Upper lobe of right lung (tissue), 1 donor: ENCODE measurements around the gene MPP3. TPM values are rescaled to one million over a fixed set of nuclear protein-coding genes. Genes with fewer than 3 reads are reported as not detected.
A peak's percentile ranks its signal among the peaks of the same experiment; 100 is the strongest.
"Not testable (repeated sequence)": the region's sequence is repeated elsewhere in the genome, so short reads cannot be mapped to it uniquely, and the experiment has no call there.

Source experiments
- ATAC-seq: fragments of 200-7000 bp; cut with Tn5 transposase; one replicate; pipeline ENCODE4 v1.9.1; 2020; ENCODE audit warnings: mild to moderate bottlenecking, moderate library complexity
- DNase-seq: peaks from one replicate; pipeline ENCODE4 v3.0.0-alpha.2; 2020
- H3K27ac ChIP-seq: fragments of 200-600 bp; one replicate; pipeline ENCODE4 v1.8.0; 2022
- H3K27me3 ChIP-seq: fragments of 200-600 bp; one replicate; pipeline ENCODE4 v1.8.0; 2022; ENCODE audit warnings: mild to moderate bottlenecking
- H3K36me3 ChIP-seq: fragments of 200-600 bp; one replicate; pipeline ENCODE4 v1.8.0; 2022
- H3K4me1 ChIP-seq: fragments of 200-600 bp; one replicate; pipeline ENCODE4 v1.8.0; 2022
- H3K4me3 ChIP-seq: fragments of 200-600 bp; one replicate; pipeline ENCODE4 v1.8.0; 2022; ENCODE audit warnings: mild to moderate bottlenecking
- H3K9me3 ChIP-seq: fragments of 200-600 bp; one replicate; pipeline ENCODE4 v1.8.0; 2022
- intact Hi-C: fragments of 100-400 bp; cut with DNase I; formaldehyde crosslinking; loops from one replicate; pipeline ENCODE4 v1.11.0; 2022
- total RNA-seq: library from RNA; stranded (reverse); fragmentation: NEBNext Ultra II Directional; extraction: Animal tissue kit (Norgen Biotek cat#: 25700); gene quantifications from one replicate; pipeline ENCODE4 v1.2.1, GENCODE V29; 2021
- TF ChIP-seq, protein P1 (sequence below): fragments of 200-600 bp; IDR thresholded peaks from one replicate; pipeline ENCODE4 v1.8.0; 2022; ENCODE audit warnings: antibody characterized with exemption
- donor health status: DM: no; HTN: yes; CAD: no; lungs with severe emphysema.

MPP3 gene
- total RNA-seq, 1 donor from 2014 or later = 28.6 TPM

DNA sequence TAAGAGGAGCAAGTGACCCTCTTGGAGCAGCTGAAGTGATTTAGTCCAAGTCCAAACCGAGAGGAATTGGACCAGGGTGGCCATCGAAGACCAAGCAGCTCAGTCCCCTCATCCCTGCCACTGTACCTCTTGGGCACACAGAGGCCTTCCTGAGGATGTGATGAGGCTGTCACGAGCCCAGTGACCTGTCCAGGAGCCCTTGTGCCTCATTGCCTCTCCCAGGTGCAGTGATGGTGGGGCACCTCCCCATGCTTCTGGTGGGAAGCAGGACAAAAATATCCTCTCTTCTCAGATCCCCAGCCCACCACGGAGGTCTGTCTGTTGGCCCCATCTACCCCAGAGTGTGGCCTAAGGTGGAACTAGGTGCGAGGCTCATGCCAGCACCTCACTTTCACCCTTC, 11.3 kb upstream of the MPP3 start:
- H3K4me1 ChIP-seq = peaks cover 26% of the 10 kb centered on the region
- no peak for ATAC-seq
- no peaks in the 10 kb centered on the region for H3K9me3 ChIP-seq
- intact Hi-C loops = loop anchor here (10.0 kb wide), 1 partner anchor 59 kb away; the partner anchor contains the start of gene CFAP97D1
- no peaks in the 10 kb centered on the region for H3K27me3 ChIP-seq
- no peaks in the 10 kb centered on the region for H3K36me3 ChIP-seq
- TF ChIP-seq, protein P1, sequence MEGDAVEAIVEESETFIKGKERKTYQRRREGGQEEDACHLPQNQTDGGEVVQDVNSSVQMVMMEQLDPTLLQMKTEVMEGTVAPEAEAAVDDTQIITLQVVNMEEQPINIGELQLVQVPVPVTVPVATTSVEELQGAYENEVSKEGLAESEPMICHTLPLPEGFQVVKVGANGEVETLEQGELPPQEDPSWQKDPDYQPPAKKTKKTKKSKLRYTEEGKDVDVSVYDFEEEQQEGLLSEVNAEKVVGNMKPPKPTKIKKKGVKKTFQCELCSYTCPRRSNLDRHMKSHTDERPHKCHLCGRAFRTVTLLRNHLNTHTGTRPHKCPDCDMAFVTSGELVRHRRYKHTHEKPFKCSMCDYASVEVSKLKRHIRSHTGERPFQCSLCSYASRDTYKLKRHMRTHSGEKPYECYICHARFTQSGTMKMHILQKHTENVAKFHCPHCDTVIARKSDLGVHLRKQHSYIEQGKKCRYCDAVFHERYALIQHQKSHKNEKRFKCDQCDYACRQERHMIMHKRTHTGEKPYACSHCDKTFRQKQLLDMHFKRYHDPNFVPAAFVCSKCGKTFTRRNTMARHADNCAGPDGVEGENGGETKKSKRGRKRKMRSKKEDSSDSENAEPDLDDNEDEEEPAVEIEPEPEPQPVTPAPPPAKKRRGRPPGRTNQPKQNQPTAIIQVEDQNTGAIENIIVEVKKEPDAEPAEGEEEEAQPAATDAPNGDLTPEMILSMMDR = no peak
- H3K4me3 ChIP-seq = no peak overlapping the region
- no peak overlapping the region for H3K27ac ChIP-seq
- peak; percentile 30 for DNase-seq

DNA sequence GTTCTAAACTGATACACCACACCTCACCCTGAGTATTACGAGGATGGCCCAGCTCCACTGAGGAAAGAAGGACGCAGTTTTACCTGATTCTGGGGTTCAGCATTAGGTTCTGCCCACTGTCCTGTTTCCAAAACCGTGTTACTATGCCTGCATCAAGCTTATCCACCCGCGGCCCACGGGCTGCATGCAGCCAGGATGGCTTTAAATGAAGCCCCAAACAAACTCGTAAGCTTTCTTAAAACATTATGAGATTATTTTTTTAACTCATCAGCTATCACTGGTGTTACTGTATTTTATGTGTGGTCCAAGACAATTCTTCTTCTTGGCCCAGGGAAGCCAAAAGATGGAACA, 10.0 kb upstream of the MPP3 start:
- Histone ChIP-seq H3K27ac (no peak overlapping the region), H3K9me3 (no peaks in the 10 kb centered on the region), H3K27me3 (no peaks in the 10 kb centered on the region), H3K4me1 (peaks cover 26% of the 10 kb centered on the region), H3K36me3 (no peaks in the 10 kb centered on the region), H3K4me3 (no peak overlapping the region)
- TF ChIP-seq, protein P1 = no peak
- peak; percentile 57 for DNase-seq
- intact Hi-C loops = loop anchor here (10.0 kb wide), 1 partner anchor 58 kb away; the partner anchor contains the start of gene CFAP97D1
- no peak for ATAC-seq

DNA sequence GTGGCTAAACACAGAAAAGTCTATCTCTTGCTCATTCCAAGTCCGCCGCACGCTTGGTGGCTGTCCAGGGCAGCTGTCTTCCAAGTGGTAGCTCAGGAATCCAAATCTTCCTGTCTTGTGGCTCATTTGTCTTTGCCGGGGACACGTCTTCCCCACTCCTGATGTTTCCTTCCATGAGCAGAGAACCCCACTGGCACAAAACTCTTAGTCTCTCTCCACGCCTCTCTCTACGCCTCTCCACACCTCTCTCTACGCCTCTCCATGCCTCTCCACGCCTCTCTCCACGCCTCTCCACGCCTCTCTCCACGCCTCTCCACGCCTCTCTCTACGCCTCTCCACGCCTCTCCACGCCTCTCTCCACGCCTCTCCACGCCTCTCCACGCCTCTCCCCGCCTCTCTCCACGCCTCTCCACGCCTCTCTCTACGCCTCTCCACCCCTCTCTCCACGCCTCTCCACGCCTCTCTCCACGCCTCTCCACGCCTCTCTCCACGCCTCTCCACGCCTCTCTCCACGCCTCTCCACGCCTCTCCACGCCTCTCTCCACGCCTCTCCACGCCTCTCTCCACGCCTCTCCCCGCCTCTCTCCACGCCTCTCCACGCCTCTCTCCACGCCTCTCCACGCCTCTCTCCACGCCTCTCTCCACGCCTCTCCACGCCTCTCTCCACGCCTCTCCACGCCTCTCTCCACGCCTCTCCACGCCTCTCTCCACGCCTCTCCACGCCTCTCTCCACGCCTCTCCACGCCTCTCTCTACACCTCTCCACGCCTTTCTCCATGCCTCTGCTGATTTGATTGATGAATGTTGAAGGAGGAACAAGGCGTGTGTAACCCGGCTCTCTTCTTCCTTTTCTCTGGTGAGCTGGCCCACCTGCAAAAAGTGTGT, 9.4 kb upstream of the MPP3 start:
- intact Hi-C loops = loop anchor here (10.0 kb wide), 1 partner anchor 58 kb away; the partner anchor contains the start of gene CFAP97D1
- peak; percentile 80 for DNase-seq
- peaks cover 26% of the 10 kb centered on the region for H3K4me1 ChIP-seq
- peak; percentile 42 for ATAC-seq
- not testable (repeated sequence) for H3K27me3 ChIP-seq, H3K36me3 ChIP-seq, H3K9me3 ChIP-seq, H3K4me3 ChIP-seq, H3K27ac ChIP-seq

DNA sequence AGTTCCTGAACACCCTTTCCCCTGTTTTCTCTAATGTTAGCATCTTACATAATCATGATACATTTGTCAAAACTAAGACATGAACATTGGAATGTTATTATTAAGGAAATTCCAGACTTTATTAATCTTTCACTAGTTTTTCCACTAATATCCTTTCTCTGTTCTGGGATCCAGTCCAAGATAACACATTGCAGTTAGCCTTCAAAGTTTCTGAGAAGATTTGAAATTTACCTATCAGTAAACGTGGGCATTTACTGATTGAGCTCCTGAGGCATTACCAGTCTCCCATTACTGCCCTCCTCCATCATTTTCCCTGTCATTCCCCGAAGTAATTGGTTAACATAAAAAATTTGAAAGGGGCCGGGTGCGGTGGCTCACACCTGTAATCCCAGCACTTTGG, 8.3 kb upstream of the MPP3 start:
- H3K36me3 ChIP-seq = no peaks in the 10 kb centered on the region
- DNase-seq (no peak), ATAC-seq (no peak)
- H3K4me3 ChIP-seq = no peak overlapping the region
- peaks cover 26% of the 10 kb centered on the region for H3K4me1 ChIP-seq
- TF ChIP-seq, protein P1 = no peak
- H3K27ac ChIP-seq = no peak overlapping the region
- H3K9me3 ChIP-seq = no peaks in the 10 kb centered on the region
- no peaks in the 10 kb centered on the region for H3K27me3 ChIP-seq
- intact Hi-C loops = loop anchor here (10.0 kb wide), 1 partner anchor 56 kb away; the partner anchor contains the start of gene CFAP97D1

DNA sequence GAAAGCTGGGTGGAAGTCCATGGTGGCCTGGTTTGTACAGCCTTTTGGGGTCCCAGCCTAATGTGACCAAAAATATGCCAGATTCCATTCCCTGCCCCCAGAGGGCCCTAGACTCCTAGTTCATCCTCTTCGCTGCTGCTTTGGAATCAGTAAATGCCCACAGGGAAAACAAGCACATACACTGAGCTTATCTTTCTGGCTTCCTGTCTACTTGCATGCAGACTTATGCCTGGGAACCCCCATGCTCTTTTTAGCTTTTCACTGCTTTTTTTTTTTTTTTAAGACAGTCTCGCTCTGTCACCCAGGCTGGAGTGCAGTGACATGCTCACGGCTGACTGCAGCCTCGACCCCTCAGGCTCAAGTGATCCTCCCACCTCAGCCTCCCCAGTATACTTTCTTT, 7.9 kb upstream of the MPP3 start:
- H3K27me3 ChIP-seq = no peaks in the 10 kb centered on the region
- TF ChIP-seq, protein P1 = peak; percentile 9
- H3K9me3 ChIP-seq = no peaks in the 10 kb centered on the region
- intact Hi-C loops = loop anchor here (10.0 kb wide), 1 partner anchor 56 kb away; the partner anchor contains the start of gene CFAP97D1
- DNase-seq (no peak), ATAC-seq (no peak)
- no peak overlapping the region for H3K4me3 ChIP-seq
- peaks cover 22% of the 10 kb centered on the region for H3K4me1 ChIP-seq
- no peaks in the 10 kb centered on the region for H3K36me3 ChIP-seq
- H3K27ac ChIP-seq = no peak overlapping the region

DNA sequence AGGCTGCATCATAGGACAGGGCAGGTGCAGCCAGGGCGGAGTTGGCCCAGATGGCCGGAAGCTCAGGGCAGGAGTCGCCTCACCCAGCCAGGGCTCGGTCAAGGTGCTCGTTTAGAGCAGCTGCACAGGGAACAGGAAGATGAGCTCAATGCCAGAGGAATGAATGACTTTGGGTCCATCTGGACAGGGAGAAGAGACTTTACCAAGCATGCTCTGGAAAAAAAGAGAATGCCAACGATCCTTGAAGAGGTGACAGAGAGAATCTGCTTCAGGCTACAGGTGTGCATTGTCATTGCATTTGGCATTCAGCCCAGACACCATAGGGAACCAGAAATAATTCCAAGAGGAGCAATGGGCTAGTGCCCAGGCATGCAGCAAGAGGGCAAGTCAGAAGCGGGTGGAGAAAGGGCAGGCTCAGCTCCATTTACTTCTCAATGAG, 6.7 kb upstream of the MPP3 start:
- TF ChIP-seq, protein P1 = no peak
- peaks cover 22% of the 10 kb centered on the region for H3K4me1 ChIP-seq
- no peaks in the 10 kb centered on the region for H3K9me3 ChIP-seq
- peak; percentile 69 for DNase-seq
- no peak overlapping the region for H3K27ac ChIP-seq
- ATAC-seq = peak; percentile 82
- no peaks in the 10 kb centered on the region for H3K27me3 ChIP-seq
- H3K36me3 ChIP-seq = no peaks in the 10 kb centered on the region
- intact Hi-C loops = loop anchor here (10.0 kb wide), 1 partner anchor 55 kb away; the partner anchor contains the start of gene CFAP97D1
- H3K4me3 ChIP-seq = no peak overlapping the region
